K562 (cell line): ENCODE measurements around the gene SIGLEC6. TPM values are rescaled to one million over a fixed set of nuclear protein-coding genes. Genes with fewer than 3 reads are reported as not detected.
A peak's percentile ranks its signal among the peaks of the same experiment; 100 is the strongest.

Experiments
- CBX3 ChIP-seq, 2 experiments: IDR thresholded peaks; 1 replicate in 1 of 2; 2 replicates in 1 of 2; pipeline ENCODE4 v1.6.1; 2012; ENCODE audit warnings: inconsistent platforms in 2 of 2, low read length in 2 of 2, borderline replicate concordance in 1 of 2, control low read depth in 1 of 2
- CTBP1 ChIP-seq: fragments of 450-650 bp; IDR thresholded peaks from 2 replicates; pipeline ENCODE4 v1.6.1; 2016; ENCODE audit warnings: borderline replicate concordance
- KDM2B ChIP-seq: fragments of 250-450 bp; sonication (Bioruptor Pico); IDR thresholded peaks from 2 replicates; pipeline ENCODE4 v1.8.0; 2021; ENCODE audit warnings: mild to moderate bottlenecking, moderate library complexity
- MAFF ChIP-seq: IDR thresholded peaks from 2 replicates; pipeline ENCODE4 v1.6.1; 2012; ENCODE audit warnings: low read length, improper control_type of control experiment
- PCBP1 ChIP-seq: fragments of 200-400 bp; formaldehyde crosslinking; IDR thresholded peaks from 2 replicates; pipeline ENCODE4 v1.6.1; 2018; ENCODE audit warnings: mild to moderate bottlenecking, low read depth, low read length; ENCODE audit not compliant: poor library complexity, severe bottlenecking
- RAD21 ChIP-seq, 2 experiments: fragments of 250-450 bp in 1 of 2; fragments of 450-650 bp in 1 of 2; sonication (Bioruptor Pico) in 1 of 2; formaldehyde crosslinking in 1 of 2; IDR thresholded peaks in 1 of 2; conservative IDR thresholded peaks in 1 of 2; 2 replicates each; pipeline versions ENCODE4 v1.4.0 to v1.8.0; 2020 to 2022; ENCODE audit warnings: mild to moderate bottlenecking in 2 of 2, moderate library complexity in 1 of 2
- polyA plus RNA-seq, 8 experiments: library from polyadenylated mRNA; depleted of rRNA in 4 of 8; stranded (reverse) in 5 of 8; unstranded in 3 of 8; fragments of >200 nt; fragmentation: Nextera tagmentation in 2 of 8; fragmentation: Illumina TruSeq in 1 of 8; extraction: Ambion mirVana in 2 of 8; extraction: Trizol in 1 of 8; gene quantifications; 2 replicates each; pipeline versions ENCODE4 v1.2.1 to v1.2.3, GENCODE V29; 2011 to 2014; ENCODE audit warnings: inconsistent platforms in 1 of 8, missing spikeins in 1 of 8
- total RNA-seq, 7 experiments: library from RNA; depleted of rRNA in 6 of 7; stranded (reverse); fragments of >200 nt in 6 of 7; fragmentation: Illumina TruSeq in 2 of 7; extraction: Trizol in 2 of 7; gene quantifications; 2 replicates each; pipeline versions ENCODE4 v1.2.1 to v1.2.3, GENCODE V29; 2011 to 2021; ENCODE audit warnings: low replicate concordance in 1 of 7
- TF ChIP-seq, protein P1 (sequence below), 2 experiments: fragments of 450-650 bp; formaldehyde crosslinking in 1 of 2; IDR thresholded peaks; 2 replicates each; pipeline versions ENCODE4 v1.4.0 to v1.6.1; 2014 to 2020; ENCODE audit warnings: mild to moderate bottlenecking in 2 of 2, borderline replicate concordance in 1 of 2, low read depth in 1 of 2
- TF ChIP-seq, protein P2 (sequence below), 3 experiments: IDR thresholded peaks in 2 of 3; conservative IDR thresholded peaks in 1 of 3; 2 replicates each; pipeline ENCODE4 v1.5.1; 2011 to 2012; ENCODE audit warnings: low read length in 3 of 3, mild to moderate bottlenecking in 3 of 3, control low read depth in 2 of 3, improper control_type of control experiment in 1 of 3, inconsistent platforms in 1 of 3, low read depth in 1 of 3, mixed read lengths in 1 of 3, moderate library complexity in 1 of 3; ENCODE audit not compliant: insufficient read depth in 2 of 3
- TF ChIP-seq, protein P3 (sequence below): sonication (generic); formaldehyde crosslinking; IDR thresholded peaks from 2 replicates; pipeline ENCODE4 v1.8.0; 2022; ENCODE audit warnings: missing genetic modification reagents, mild to moderate bottlenecking, moderate library complexity, borderline replicate concordance
- TF ChIP-seq, protein P4 (sequence below): sonication (generic); formaldehyde crosslinking; IDR thresholded peaks from 2 replicates; pipeline ENCODE4 v1.8.1; 2023; ENCODE audit warnings: mild to moderate bottlenecking, missing genetic modification reagents, moderate library complexity

Gene SIGLEC6
- total and polyA plus RNA-seq, 9 of the 15 experiments (the other 6 are each of a cell fraction or from before 2014, with no cell fraction given) = 0.03 to 17.5 (median 0.71) TPM

DNA sequence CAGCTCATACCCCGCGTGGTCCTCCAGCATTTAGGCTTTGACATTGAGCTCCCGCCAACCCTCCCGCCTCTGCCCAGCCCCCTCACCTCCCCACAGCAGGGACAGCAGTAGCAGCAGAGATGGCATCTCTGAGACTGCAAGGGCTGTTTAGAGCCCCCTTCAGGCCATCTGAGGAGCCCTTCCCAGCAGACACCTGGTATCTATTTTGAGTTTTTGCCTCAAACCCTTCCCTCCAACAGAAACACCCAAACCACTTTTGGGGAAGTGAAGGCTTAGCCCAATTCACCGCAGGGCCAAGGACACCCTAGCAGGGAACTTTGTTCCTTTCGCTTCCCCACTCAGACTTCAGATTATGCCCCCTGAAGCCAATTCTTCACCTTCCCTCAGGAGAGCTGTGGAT, 33.3 kb upstream of the SIGLEC6 start (continued):
- TF ChIP-seq, protein P1, sequence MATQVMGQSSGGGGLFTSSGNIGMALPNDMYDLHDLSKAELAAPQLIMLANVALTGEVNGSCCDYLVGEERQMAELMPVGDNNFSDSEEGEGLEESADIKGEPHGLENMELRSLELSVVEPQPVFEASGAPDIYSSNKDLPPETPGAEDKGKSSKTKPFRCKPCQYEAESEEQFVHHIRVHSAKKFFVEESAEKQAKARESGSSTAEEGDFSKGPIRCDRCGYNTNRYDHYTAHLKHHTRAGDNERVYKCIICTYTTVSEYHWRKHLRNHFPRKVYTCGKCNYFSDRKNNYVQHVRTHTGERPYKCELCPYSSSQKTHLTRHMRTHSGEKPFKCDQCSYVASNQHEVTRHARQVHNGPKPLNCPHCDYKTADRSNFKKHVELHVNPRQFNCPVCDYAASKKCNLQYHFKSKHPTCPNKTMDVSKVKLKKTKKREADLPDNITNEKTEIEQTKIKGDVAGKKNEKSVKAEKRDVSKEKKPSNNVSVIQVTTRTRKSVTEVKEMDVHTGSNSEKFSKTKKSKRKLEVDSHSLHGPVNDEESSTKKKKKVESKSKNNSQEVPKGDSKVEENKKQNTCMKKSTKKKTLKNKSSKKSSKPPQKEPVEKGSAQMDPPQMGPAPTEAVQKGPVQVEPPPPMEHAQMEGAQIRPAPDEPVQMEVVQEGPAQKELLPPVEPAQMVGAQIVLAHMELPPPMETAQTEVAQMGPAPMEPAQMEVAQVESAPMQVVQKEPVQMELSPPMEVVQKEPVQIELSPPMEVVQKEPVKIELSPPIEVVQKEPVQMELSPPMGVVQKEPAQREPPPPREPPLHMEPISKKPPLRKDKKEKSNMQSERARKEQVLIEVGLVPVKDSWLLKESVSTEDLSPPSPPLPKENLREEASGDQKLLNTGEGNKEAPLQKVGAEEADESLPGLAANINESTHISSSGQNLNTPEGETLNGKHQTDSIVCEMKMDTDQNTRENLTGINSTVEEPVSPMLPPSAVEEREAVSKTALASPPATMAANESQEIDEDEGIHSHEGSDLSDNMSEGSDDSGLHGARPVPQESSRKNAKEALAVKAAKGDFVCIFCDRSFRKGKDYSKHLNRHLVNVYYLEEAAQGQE (IDR thresholded peaks at IDR 0.05; ENCODE audit: borderline replicate concordance) = peak; percentile 31; the same call in 1 of the 2 replicates
- TF ChIP-seq, protein P1 (CRISPR knock-in tag; IDR thresholded peaks at IDR 0.05; ENCODE audit: low read depth) = no peak
- TF ChIP-seq CBX3 (IDR thresholded peaks at IDR 0.05; ENCODE audit: borderline replicate concordance in 1 of 2, low read length in 2 of 2) (peak in 1 of 2 experiments; percentile 38; a peak in 1 of 3 replicates), RAD21 (CRISPR knock-in tag; conservative IDR thresholded peaks at IDR 0.05 in 1 of 2, IDR thresholded peaks at IDR 0.05 in 1 of 2) (peak; percentile 7 to 49; a peak in 2 of 4 replicates), KDM2B (CRISPR knock-in tag) (no peak), PCBP1 (no peak), MAFF (no peak), CTBP1 (0 out of 2 replicates have a peak, but pooled peaks have one; percentile 16)
- TF ChIP-seq, protein P2, sequence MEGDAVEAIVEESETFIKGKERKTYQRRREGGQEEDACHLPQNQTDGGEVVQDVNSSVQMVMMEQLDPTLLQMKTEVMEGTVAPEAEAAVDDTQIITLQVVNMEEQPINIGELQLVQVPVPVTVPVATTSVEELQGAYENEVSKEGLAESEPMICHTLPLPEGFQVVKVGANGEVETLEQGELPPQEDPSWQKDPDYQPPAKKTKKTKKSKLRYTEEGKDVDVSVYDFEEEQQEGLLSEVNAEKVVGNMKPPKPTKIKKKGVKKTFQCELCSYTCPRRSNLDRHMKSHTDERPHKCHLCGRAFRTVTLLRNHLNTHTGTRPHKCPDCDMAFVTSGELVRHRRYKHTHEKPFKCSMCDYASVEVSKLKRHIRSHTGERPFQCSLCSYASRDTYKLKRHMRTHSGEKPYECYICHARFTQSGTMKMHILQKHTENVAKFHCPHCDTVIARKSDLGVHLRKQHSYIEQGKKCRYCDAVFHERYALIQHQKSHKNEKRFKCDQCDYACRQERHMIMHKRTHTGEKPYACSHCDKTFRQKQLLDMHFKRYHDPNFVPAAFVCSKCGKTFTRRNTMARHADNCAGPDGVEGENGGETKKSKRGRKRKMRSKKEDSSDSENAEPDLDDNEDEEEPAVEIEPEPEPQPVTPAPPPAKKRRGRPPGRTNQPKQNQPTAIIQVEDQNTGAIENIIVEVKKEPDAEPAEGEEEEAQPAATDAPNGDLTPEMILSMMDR (IDR thresholded peaks at IDR 0.05 in 2 of 3, conservative IDR thresholded peaks at IDR 0.05 in 1 of 3; ENCODE audit: insufficient read depth in 2 of 3, low read depth in 1 of 3, low read length in 3 of 3) = peak; percentile 61 to 63 (median 63)
- TF ChIP-seq, protein P3, sequence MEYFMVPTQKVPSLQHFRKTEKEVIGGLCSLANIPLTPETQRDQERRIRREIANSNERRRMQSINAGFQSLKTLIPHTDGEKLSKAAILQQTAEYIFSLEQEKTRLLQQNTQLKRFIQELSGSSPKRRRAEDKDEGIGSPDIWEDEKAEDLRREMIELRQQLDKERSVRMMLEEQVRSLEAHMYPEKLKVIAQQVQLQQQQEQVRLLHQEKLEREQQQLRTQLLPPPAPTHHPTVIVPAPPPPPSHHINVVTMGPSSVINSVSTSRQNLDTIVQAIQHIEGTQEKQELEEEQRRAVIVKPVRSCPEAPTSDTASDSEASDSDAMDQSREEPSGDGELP (CRISPR knock-in tag) = 0 out of 2 replicates have a peak, but pooled peaks have one; percentile 26
- TF ChIP-seq, protein P4, sequence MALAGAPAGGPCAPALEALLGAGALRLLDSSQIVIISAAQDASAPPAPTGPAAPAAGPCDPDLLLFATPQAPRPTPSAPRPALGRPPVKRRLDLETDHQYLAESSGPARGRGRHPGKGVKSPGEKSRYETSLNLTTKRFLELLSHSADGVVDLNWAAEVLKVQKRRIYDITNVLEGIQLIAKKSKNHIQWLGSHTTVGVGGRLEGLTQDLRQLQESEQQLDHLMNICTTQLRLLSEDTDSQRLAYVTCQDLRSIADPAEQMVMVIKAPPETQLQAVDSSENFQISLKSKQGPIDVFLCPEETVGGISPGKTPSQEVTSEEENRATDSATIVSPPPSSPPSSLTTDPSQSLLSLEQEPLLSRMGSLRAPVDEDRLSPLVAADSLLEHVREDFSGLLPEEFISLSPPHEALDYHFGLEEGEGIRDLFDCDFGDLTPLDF (CRISPR knock-in tag) = no peak
